Cardiac muscle cell (in vitro differentiated cells and primary cell): Measurements from ENCODE around the gene MDM1. TPM values are rescaled to one million over a fixed set of nuclear protein-coding genes. Genes with fewer than 3 reads are reported as not detected.
A peak's percentile ranks its signal among the peaks of the same experiment; 100 is the strongest.

Experiments
- DNase-seq, 2 donors: peaks; one replicate each; pipeline versions ENCODE4 v3.0.0 to v3.0.0-alpha.2; 2010 to 2017; ENCODE audit warnings: low read depth in 1 of 2, low spot score in 1 of 2
- H3K27ac ChIP-seq: fragments of 200-600 bp; sonication (generic); 2 replicates; pipeline ENCODE4 v1.5.1; 2016
- H3K27me3 ChIP-seq: fragments of 200-600 bp; sonication (generic); 2 replicates; pipeline ENCODE4 v1.6.0; 2016; ENCODE audit warnings: control low read depth
- H3K36me3 ChIP-seq: fragments of 200-600 bp; sonication (generic); 2 replicates; pipeline ENCODE4 v1.5.1; 2016; ENCODE audit warnings: control low read depth
- H3K4me1 ChIP-seq: fragments of 200-600 bp; sonication (generic); 2 replicates; pipeline ENCODE4 v1.8.1; 2017; ENCODE audit warnings: low read depth, mild to moderate bottlenecking, mixed run types
- H3K4me3 ChIP-seq: fragments of 200-600 bp; sonication (generic); 2 replicates; pipeline ENCODE4 v1.5.1; 2016; ENCODE audit warnings: mild to moderate bottlenecking
- H3K9me3 ChIP-seq: fragments of 200-600 bp; sonication (generic); 2 replicates; pipeline ENCODE4 v1.5.1; 2017; ENCODE audit warnings: low read depth, mild to moderate bottlenecking, control low read depth
- polyA plus RNA-seq: library from polyadenylated mRNA; unstranded; fragments of >200 nt; fragmentation: Nextera tagmentation; extraction: Ambion mirVana; gene quantifications from 2 replicates; pipeline ENCODE4 v1.2.1, GENCODE V29; 2016
- total RNA-seq: library from RNA; depleted of rRNA; stranded (reverse); fragments of >200 nt; gene quantifications from 2 replicates; pipeline ENCODE4 v1.2.3, GENCODE V29; 2016
- TF ChIP-seq, protein P1 (sequence below): IDR thresholded peaks from 2 replicates; pipeline ENCODE4 v1.5.1; 2012; ENCODE audit warnings: low read depth, mild to moderate bottlenecking, low read length

The MDM1 gene
- total and polyA plus RNA-seq, 2 experiments from 2014 or later = 13.4 to 23.9 TPM

DNA sequence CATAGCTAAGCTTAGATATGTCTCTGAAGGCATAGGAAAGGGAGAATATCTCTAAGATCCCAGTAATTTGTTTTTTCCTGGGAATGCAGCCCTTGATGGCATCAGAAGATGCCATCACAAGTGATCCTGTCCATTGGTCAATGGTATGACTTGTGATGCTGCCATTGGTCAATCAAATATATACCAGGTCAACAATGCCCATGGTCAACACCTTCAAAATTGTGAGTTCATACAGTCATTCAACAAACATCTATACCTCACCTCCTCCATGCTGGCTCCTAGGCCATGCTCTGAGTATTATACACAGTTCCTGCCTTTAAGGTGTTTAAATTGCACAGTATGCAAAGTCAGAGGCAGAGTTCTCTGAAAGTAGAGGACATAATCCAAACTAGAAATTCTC is 59.4 kb downstream of the MDM1 start:
- Histone ChIP-seq H3K36me3 (no peaks in the 10 kb centered on the region), H3K27ac (no peak overlapping the region), H3K9me3 (no peaks in the 10 kb centered on the region), H3K4me1 (no peaks in the 10 kb centered on the region), H3K27me3 (no peaks in the 10 kb centered on the region), H3K4me3 (no peak overlapping the region)
- TF ChIP-seq, protein P1, sequence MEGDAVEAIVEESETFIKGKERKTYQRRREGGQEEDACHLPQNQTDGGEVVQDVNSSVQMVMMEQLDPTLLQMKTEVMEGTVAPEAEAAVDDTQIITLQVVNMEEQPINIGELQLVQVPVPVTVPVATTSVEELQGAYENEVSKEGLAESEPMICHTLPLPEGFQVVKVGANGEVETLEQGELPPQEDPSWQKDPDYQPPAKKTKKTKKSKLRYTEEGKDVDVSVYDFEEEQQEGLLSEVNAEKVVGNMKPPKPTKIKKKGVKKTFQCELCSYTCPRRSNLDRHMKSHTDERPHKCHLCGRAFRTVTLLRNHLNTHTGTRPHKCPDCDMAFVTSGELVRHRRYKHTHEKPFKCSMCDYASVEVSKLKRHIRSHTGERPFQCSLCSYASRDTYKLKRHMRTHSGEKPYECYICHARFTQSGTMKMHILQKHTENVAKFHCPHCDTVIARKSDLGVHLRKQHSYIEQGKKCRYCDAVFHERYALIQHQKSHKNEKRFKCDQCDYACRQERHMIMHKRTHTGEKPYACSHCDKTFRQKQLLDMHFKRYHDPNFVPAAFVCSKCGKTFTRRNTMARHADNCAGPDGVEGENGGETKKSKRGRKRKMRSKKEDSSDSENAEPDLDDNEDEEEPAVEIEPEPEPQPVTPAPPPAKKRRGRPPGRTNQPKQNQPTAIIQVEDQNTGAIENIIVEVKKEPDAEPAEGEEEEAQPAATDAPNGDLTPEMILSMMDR = no peak
- DNase-seq = no peak

DNA sequence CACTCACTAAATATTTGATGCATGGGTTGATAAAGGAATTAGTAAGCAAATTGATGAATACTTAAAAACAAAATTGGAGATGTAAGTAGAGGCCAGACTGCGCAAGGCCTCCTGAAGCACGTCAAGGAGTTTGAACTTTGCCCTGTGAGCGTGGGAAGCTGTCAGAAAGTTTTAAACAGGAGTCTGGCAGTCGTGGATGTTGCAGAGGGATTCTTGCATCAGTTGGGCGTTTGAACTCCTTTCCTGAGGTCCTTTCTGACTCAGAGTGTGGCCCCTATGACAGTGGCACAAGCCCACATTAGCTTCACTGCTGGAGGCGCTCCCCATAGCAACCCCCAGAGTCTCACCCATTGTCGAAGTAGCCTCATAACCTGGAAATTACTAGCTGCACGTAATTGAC is 60.8 kb downstream of the MDM1 start:
- DNase-seq = peak in 1 of 2 donors; percentile 86
- no peaks in the 10 kb centered on the region for H3K9me3 ChIP-seq
- H3K4me3 ChIP-seq = no peak overlapping the region
- H3K27ac ChIP-seq = no peak overlapping the region
- H3K27me3 ChIP-seq = no peaks in the 10 kb centered on the region
- no peaks in the 10 kb centered on the region for H3K36me3 ChIP-seq
- TF ChIP-seq, protein P1 = no peak
- no peaks in the 10 kb centered on the region for H3K4me1 ChIP-seq

DNA sequence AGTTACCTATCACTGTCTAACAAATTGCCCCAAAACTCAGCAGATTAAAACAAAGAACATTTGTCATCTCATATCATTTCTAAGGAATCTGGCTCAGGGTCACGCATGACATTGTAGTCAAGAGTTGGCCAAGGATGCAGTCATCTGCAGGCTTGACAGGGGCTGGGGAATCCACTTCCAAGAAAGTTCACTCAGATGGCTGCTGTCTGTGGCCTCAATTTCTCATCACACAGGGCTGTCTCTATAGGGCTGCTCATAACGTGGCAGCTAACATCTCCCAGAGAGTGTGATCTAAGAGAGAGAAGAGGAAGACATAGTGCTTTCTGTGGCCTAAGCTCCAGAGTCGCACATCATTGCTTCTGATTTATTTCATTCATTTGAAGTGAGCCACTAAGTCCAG is 61.8 kb downstream of the MDM1 start:
- Histone ChIP-seq H3K27ac (no peak overlapping the region), H3K9me3 (no peaks in the 10 kb centered on the region), H3K4me1 (no peaks in the 10 kb centered on the region), H3K36me3 (no peaks in the 10 kb centered on the region), H3K27me3 (no peaks in the 10 kb centered on the region), H3K4me3 (no peak overlapping the region)
- no peak for DNase-seq
- TF ChIP-seq, protein P1 = no peak

DNA sequence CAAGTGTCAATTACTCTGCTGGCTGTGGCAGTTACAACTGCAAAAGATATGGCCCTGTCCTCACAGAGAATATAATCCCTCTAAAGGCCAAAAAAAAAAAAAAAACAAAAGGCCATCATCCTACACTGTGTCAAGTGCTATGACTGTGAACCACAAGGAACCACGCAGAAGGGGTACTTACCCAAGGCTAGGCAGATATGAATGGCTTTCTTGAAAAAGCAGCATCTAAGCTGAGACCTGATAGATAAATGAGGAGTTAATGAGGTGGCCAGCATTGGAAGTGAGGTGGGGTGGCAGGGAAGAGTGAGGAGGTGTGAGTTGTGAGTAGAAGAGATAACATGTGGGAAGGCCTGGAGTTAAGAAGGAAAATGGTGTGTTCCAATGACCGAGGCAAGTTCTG is 62.4 kb downstream of the MDM1 start:
- H3K27me3 ChIP-seq = no peaks in the 10 kb centered on the region
- no peak overlapping the region for H3K4me3 ChIP-seq
- H3K27ac ChIP-seq = no peak overlapping the region
- no peaks in the 10 kb centered on the region for H3K9me3 ChIP-seq
- H3K4me1 ChIP-seq = no peaks in the 10 kb centered on the region
- TF ChIP-seq, protein P1 = no peak
- no peak for DNase-seq
- no peaks in the 10 kb centered on the region for H3K36me3 ChIP-seq

DNA sequence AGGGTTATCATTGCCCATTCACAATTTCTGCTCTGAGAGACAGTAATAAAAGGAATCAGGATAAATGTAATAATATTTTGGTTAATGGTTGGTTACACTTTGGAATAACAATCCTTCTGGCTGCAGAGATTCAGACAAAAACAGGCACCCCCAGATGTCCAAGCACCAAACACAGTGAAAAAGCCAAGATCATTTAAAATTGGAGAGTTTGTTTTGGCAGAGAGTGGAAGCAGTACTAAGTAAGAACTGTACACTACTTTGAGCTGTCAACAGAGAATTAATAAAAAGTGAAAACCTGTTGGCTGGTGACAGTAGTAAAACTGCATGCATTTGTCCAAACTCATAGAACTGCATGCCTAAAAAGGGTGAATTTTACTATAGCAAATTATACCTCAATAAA is 63.2 kb downstream of the MDM1 start:
- DNase-seq = no peak
- no peaks in the 10 kb centered on the region for H3K4me1 ChIP-seq
- H3K9me3 ChIP-seq = no peaks in the 10 kb centered on the region
- H3K36me3 ChIP-seq = no peaks in the 10 kb centered on the region
- TF ChIP-seq, protein P1 = no peak
- no peak overlapping the region for H3K27ac ChIP-seq
- no peak overlapping the region for H3K4me3 ChIP-seq
- no peaks in the 10 kb centered on the region for H3K27me3 ChIP-seq

DNA sequence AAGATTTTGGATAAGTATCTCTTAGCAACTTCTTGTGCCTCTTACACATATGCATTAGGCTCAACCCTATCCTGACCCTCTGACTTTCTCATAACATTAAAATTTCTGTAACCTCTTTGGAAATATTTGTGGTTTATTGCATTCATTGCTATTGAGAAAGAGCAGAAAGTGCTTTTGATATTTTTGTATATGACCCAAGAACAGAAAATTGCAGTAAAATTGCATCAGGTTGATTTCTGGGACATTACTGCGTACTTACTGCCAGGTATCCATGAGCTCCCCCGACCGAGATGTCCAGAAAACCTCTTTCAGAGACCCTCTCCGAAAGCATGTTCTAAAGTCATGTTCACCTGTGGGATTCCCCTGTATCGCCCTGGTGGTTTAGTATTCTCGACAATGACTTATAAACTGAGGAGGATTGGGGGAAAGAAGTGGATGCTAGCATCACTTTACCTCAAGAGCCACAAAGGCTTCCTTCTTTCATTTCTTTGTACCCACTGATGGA is 64.2 kb downstream of the MDM1 start:
- no peak overlapping the region for H3K27ac ChIP-seq
- no peak overlapping the region for H3K4me3 ChIP-seq
- DNase-seq = peak in 1 of 2 donors; percentile 93
- no peaks in the 10 kb centered on the region for H3K36me3 ChIP-seq
- H3K4me1 ChIP-seq = no peaks in the 10 kb centered on the region
- TF ChIP-seq, protein P1 = no peak
- H3K27me3 ChIP-seq = no peaks in the 10 kb centered on the region
- H3K9me3 ChIP-seq = no peaks in the 10 kb centered on the region
